HL-60 (cell line): ENCODE results near the gene FBXW10B.

ENCODE experiments used
- CTCF ChIP-seq: IDR thresholded peaks from one replicate; pipeline ENCODE4 v1.5.1; 2011; ENCODE audit warnings: low read length, control low read depth, inconsistent platforms; ENCODE audit not compliant: insufficient read depth
- GABPA ChIP-seq: IDR thresholded peaks from 2 replicates; pipeline ENCODE4 v1.6.1; 2012; ENCODE audit warnings: low read depth
- REST ChIP-seq: IDR thresholded peaks from 2 replicates; pipeline ENCODE4 v1.6.1; 2012; ENCODE audit warnings: low read depth; ENCODE audit not compliant: insufficient replicate concordance

- TF ChIP-seq CTCF (no peak), GABPA (no peak), REST (no peak)
Measured at GRCh38 chr17:15660077-15660476, 40.6 kb upstream of the FBXW10B start.
